Measurements from ENCODE around the gene DGCR6.
"Not testable (repeated sequence)": the region's sequence is repeated elsewhere in the genome, so short reads cannot be mapped to it uniquely, and the experiment has no call there.

Gene DGCR6

GRCh38 chr22:18905540-18906409 is at the start of gene DGCR6:
DGCR6 (plus strand) TSS chr22:18906320; CDS start chr22:18906375, 55 bp downstream.
- peak; percentile 90 for FAIRE-seq
- no peak for DNase-seq (ENCODE audit: insufficient read length, low spot score)

- FAIRE-seq; DNase-seq (ENCODE audit: insufficient read length, low spot score): not testable (repeated sequence)
Observed at GRCh38 chr22:18859314-18859713, 46.8 kb upstream of the DGCR6 start.

GRCh38 chr22:18881260-18881659 is 24.9 kb upstream of the DGCR6 start:
- FAIRE-seq; DNase-seq (ENCODE audit: insufficient read length, low spot score): not testable (repeated sequence)

GRCh38 chr22:18884465-18884864 is 21.7 kb upstream of the DGCR6 start:
- FAIRE-seq; DNase-seq (ENCODE audit: insufficient read length, low spot score): not testable (repeated sequence)

GRCh38 chr22:18888115-18888514 is 18.0 kb upstream of the DGCR6 start:
- DNase-seq (ENCODE audit: insufficient read length, low spot score) (no peak), FAIRE-seq (no peak)

- not testable (repeated sequence) for FAIRE-seq; DNase-seq (ENCODE audit: insufficient read length, low spot score)
Observed at GRCh38 chr22:18890510-18891192, 15.5 kb upstream of the DGCR6 start.

GRCh38 chr22:18893775-18894174 is 12.3 kb upstream of the DGCR6 start:
- not testable (repeated sequence) for DNase-seq (ENCODE audit: insufficient read length, low spot score); FAIRE-seq

GRCh38 chr22:18896037-18896657 is 10.0 kb upstream of the DGCR6 start:
- not testable (repeated sequence) for DNase-seq (ENCODE audit: insufficient read length, low spot score); FAIRE-seq

GRCh38 chr22:18906410-18906745 is 258 bp downstream of the DGCR6 start:
- DNase-seq (ENCODE audit: insufficient read length, low spot score); FAIRE-seq: not testable (repeated sequence)

- no peak for FAIRE-seq
Observed at GRCh38 chr22:18906896-18907295, 776 bp downstream of the DGCR6 start.

GRCh38 chr22:18909556-18909955 is 3.4 kb downstream of the DGCR6 start:
- no peak for FAIRE-seq
- no peak for DNase-seq (ENCODE audit: insufficient read length, low spot score)

More at GRCh38 chr22:18906896-18907295, 776 bp downstream of the DGCR6 start:
- no peak for DNase-seq (ENCODE audit: insufficient read length, low spot score)

- FAIRE-seq; DNase-seq (ENCODE audit: insufficient read length, low spot score): not testable (repeated sequence)
Observed at GRCh38 chr22:18911535-18911934, 5.4 kb downstream of the DGCR6 start.

- DNase-seq (ENCODE audit: insufficient read length, low spot score); FAIRE-seq: not testable (repeated sequence)
Observed at GRCh38 chr22:18912264-18912946, 6.3 kb downstream of the DGCR6 start.

- DNase-seq (ENCODE audit: insufficient read length, low spot score) = not testable (repeated sequence)
- FAIRE-seq = peak; percentile 38
Observed at GRCh38 chr22:18914558-18914957, 8.4 kb downstream of the DGCR6 start.

GRCh38 chr22:18915550-18915949 is 9.4 kb downstream of the DGCR6 start:
- FAIRE-seq = peak; percentile 91

GRCh38 chr22:18917818-18918217 is 11.7 kb downstream of the DGCR6 start:
- FAIRE-seq; DNase-seq (ENCODE audit: insufficient read length, low spot score): not testable (repeated sequence)

More at GRCh38 chr22:18915550-18915949, 9.4 kb downstream of the DGCR6 start:
- DNase-seq (ENCODE audit: insufficient read length, low spot score) = not testable (repeated sequence)

- not testable (repeated sequence) for DNase-seq (ENCODE audit: insufficient read length, low spot score); FAIRE-seq
Observed at GRCh38 chr22:18920257-18920902, 14.3 kb downstream of the DGCR6 start.

- no peak for FAIRE-seq
- DNase-seq (ENCODE audit: insufficient read length, low spot score) = no peak
Observed at GRCh38 chr22:18925368-18926064, 19.4 kb downstream of the DGCR6 start.

GRCh38 chr22:18927020-18927419 is 20.9 kb downstream of the DGCR6 start:
- DNase-seq (ENCODE audit: insufficient read length, low spot score) (no peak), FAIRE-seq (no peak)

Measured in HTR-8/SVneo (cell line).